Suprapubic skin (tissue), 4 donors: ENCODE data around the gene SLC4A11. TPM values are rescaled to one million over a fixed set of nuclear protein-coding genes. Genes with fewer than 3 reads are reported as not detected.

ENCODE experiments used
- DNase-seq, 2 donors: peaks; one replicate each; pipeline ENCODE4 v3.0.0-alpha.2; 2019; ENCODE audit warnings: low spot score in 2 of 2
- H3K27ac ChIP-seq: fragments of 200-600 bp; sonication (generic); one replicate; pipeline ENCODE4 v1.5.1; 2019
- H3K27me3 ChIP-seq: fragments of 200-600 bp; sonication (generic); one replicate; pipeline ENCODE4 v1.5.1; 2019
- H3K36me3 ChIP-seq: fragments of 200-600 bp; sonication (generic); one replicate; pipeline ENCODE4 v1.5.1; 2019
- H3K4me1 ChIP-seq: fragments of 200-600 bp; sonication (generic); one replicate; pipeline ENCODE4 v1.5.1; 2019
- H3K4me3 ChIP-seq: fragments of 200-600 bp; sonication (generic); one replicate; pipeline ENCODE4 v1.5.1; 2019; ENCODE audit warnings: mild to moderate bottlenecking
- H3K9me3 ChIP-seq: fragments of 200-600 bp; sonication (generic); one replicate; pipeline ENCODE4 v1.5.1; 2019
- EP300 ChIP-seq: sonication (generic); formaldehyde crosslinking; IDR thresholded peaks from one replicate; pipeline ENCODE4 v1.6.1; 2017; ENCODE audit warnings: antibody characterized with exemption
- POLR2A ChIP-seq, 2 donors: fragments of 450-650 bp; IDR thresholded peaks; one replicate each; pipeline ENCODE4 v1.6.1; 2017; ENCODE audit warnings: antibody characterized with exemption in 2 of 2, mild to moderate bottlenecking in 2 of 2, moderate library complexity in 2 of 2
- POLR2AphosphoS5 ChIP-seq, 3 donors: sonication (generic); formaldehyde crosslinking; IDR thresholded peaks; one replicate each; pipeline ENCODE4 v1.6.1; 2017; ENCODE audit warnings: antibody characterized with exemption in 3 of 3
- WGBS: methylation state at CpG from one replicate; pipeline ENCODE4 v1.1.5; 2018; 5-methylcytosine and 5-hydroxymethylcytosine counted together
- total RNA-seq, 4 donors: library from RNA; depleted of rRNA; stranded (reverse); fragments of >200 nt; gene quantifications; one replicate each; pipeline ENCODE4 v1.1.0, GENCODE V29; 2016
- TF ChIP-seq, protein P1 (sequence below), 2 donors: fragments of 200-600 bp in 1 of 2; fragments of 450-650 bp in 1 of 2; sonication (generic) in 1 of 2; IDR thresholded peaks; one replicate each; pipeline ENCODE4 v1.5.1; 2016 to 2019; ENCODE audit warnings: antibody characterized with exemption in 2 of 2, mild to moderate bottlenecking in 1 of 2, moderate library complexity in 1 of 2

SLC4A11 gene
- total RNA-seq, 4 donors from 2014 or later = 9.9 to 26.2 (median 15.3) TPM

DNA sequence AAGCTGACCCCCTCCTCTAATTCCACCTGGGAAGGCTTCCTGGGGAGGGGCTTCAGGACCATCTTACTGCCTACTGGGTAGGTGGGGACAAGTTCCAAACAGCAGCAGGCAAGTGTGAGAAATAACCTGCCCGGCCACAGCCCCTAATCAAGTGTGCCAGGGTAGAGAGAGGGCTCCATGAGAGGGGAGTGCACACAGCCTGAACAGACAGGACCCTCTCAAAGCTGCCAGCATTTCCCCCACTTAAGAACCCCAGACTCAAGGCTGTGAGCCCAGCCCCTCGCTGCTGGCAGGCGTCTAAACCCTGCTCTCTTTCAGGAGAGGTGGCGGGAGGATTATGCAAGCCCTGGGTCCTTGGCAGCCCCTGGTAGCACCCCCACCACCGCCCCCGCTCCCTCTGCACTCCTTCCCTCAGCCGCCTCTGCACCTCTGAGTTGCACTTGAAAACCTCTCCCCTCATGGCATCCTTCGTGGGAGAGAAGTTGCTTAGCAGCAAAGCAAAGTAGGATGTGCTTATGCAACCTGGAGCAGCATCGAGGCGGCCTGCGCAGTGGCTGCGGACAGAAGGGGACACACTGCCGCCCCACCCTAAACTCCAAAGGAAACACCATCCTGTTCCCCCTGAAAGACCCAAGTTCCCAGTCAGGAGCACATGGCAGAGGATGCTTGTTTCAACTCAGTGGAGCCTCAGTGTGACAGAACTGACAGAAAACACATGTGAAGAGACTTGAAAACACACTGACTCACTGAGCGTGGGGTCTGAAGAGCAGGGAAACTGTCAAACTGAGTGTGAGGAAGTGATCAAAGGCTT, 45.0 kb downstream of the SLC4A11 start:
- DNase-seq = no peak
- Histone ChIP-seq H3K27ac (no peak overlapping the region), H3K36me3 (peaks cover 86% of the 10 kb centered on the region), H3K4me3 (no peak overlapping the region), H3K27me3 (no peaks in the 10 kb centered on the region), H3K9me3 (no peaks in the 10 kb centered on the region), H3K4me1 (no peaks in the 10 kb centered on the region)
- TF ChIP-seq POLR2AphosphoS5 (IDR thresholded peaks at IDR 0.05) (no peak), POLR2A (IDR thresholded peaks at IDR 0.05) (no peak), EP300 (no peak)
- TF ChIP-seq, protein P1, sequence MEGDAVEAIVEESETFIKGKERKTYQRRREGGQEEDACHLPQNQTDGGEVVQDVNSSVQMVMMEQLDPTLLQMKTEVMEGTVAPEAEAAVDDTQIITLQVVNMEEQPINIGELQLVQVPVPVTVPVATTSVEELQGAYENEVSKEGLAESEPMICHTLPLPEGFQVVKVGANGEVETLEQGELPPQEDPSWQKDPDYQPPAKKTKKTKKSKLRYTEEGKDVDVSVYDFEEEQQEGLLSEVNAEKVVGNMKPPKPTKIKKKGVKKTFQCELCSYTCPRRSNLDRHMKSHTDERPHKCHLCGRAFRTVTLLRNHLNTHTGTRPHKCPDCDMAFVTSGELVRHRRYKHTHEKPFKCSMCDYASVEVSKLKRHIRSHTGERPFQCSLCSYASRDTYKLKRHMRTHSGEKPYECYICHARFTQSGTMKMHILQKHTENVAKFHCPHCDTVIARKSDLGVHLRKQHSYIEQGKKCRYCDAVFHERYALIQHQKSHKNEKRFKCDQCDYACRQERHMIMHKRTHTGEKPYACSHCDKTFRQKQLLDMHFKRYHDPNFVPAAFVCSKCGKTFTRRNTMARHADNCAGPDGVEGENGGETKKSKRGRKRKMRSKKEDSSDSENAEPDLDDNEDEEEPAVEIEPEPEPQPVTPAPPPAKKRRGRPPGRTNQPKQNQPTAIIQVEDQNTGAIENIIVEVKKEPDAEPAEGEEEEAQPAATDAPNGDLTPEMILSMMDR (IDR thresholded peaks at IDR 0.05) = no peak
- WGBS = 92% methylated on average over 13 of the region's 14 CpGs

DNA sequence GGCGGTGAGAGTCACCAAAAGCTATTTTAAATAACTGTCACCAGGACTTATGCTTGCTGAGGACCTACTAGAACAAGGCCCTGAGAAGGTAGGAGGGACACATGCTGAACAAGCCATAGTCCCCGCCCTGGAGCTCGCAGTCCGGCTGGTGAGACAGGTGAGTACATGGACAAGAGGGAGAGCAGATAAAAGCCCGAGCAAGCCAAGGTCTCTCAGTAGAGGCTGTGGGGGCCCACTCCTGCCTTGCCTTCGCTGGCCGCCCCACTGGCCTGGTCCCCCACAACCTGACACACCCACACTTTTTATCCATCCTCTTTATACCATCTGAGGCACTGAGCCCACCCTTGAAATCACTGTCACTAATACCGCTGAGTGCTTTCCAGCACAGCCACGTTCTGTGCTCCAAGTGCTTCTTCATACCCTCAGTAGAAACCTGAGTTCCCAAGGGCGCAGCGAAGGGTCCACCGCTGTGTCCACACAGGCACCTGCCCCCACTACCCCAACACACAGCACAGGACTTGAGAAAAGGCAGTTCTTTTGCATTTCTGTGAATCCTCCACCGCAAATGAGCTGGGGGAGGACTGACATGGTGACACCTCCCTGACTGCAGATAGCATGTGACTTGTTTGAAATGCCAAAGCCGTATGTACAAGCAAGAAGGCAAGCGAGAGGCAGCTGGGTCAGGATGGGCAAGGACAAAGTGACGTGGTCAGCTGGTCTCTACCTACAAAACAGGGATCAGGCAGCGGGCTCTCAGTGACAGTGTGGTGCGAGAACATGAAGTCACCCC, 46.6 kb downstream of the SLC4A11 start:
- Histone ChIP-seq H3K4me3 (no peak overlapping the region), H3K27me3 (no peaks in the 10 kb centered on the region), H3K27ac (no peak overlapping the region), H3K9me3 (no peaks in the 10 kb centered on the region), H3K36me3 (peaks cover 88% of the 10 kb centered on the region), H3K4me1 (no peaks in the 10 kb centered on the region)
- TF ChIP-seq POLR2AphosphoS5 (IDR thresholded peaks at IDR 0.05) (no peak), EP300 (no peak), POLR2A (IDR thresholded peaks at IDR 0.05) (no peak)
- TF ChIP-seq, protein P1 (IDR thresholded peaks at IDR 0.05) = no peak
- DNase-seq = no peak
- WGBS = 92% methylated on average over 18 of the region's 18 CpGs

DNA sequence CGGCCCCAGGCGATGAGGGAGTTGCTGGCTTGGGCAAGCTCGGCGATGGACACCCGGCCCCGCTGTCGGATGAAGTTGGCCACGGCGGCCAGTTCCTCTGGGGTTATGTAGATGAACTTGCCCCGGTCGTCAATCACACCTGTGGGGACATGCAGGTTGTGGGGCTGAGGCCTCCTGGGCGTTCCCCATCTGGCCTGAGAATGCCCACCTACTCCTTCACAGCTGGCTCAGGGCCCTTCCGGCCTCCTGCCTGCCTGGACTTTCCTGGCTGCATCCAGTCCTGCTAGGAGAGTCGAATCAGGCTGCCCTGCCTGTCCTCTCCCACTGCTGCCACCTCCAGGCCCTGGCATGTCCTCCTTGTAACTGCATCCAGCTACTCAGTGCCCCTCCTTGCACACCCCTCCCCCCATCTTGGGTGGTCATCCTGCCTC, 48.3 kb downstream of the SLC4A11 start:
- 92% methylated on average over 10 of the region's 14 CpGs for WGBS
- no peaks in the 10 kb centered on the region for H3K27me3 ChIP-seq
- no peak for TF ChIP-seq EP300
- TF ChIP-seq, protein P1 (IDR thresholded peaks at IDR 0.05) = no peak
- TF ChIP-seq POLR2A (IDR thresholded peaks at IDR 0.05) = no peak
- no peak for TF ChIP-seq POLR2AphosphoS5 (IDR thresholded peaks at IDR 0.05)
- H3K9me3 ChIP-seq = no peaks in the 10 kb centered on the region
- H3K36me3 ChIP-seq = peaks cover 72% of the 10 kb centered on the region
- H3K27ac ChIP-seq = no peak overlapping the region
- no peak for DNase-seq
- H3K4me1 ChIP-seq = no peaks in the 10 kb centered on the region
- H3K4me3 ChIP-seq = no peak overlapping the region

DNA sequence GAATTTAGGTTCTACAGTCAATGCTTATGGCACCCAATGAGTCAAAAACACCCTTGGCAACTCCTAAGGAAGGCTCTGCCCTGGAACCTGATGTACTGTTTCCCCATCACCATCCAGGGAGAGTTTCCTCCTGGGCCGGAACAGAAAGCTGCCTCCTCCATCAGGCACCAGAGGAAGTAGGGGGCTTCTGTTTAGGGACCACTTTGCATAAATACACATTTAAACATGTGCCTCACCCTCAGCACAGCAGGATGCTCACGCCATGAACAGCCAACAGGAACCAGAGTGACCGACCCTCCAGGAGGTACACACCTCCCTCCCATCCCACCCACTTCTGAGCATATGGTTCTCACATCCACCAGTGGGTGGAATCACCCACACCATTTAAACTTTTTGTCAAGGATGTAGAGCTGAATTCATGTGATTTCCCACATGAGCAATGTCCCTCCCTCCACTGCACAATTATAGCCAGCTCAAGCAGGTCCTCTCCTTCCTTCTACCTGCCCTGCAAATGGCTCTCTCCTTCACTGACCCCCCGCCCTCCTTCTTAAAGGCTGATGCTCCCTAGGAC, 49.3 kb downstream of the SLC4A11 start:
- Histone ChIP-seq H3K9me3 (no peaks in the 10 kb centered on the region), H3K36me3 (peaks cover 62% of the 10 kb centered on the region)
- 90% methylated on average over 4 of the region's 4 CpGs for WGBS

More for the DNA sequence above, 49.3 kb downstream of the SLC4A11 start:
- TF ChIP-seq POLR2AphosphoS5 (IDR thresholded peaks at IDR 0.05) (no peak), EP300 (no peak), POLR2A (IDR thresholded peaks at IDR 0.05) (no peak)
- TF ChIP-seq, protein P1 (IDR thresholded peaks at IDR 0.05) = no peak
- no peak for DNase-seq
- H3K27ac ChIP-seq = no peak overlapping the region
- H3K27me3 ChIP-seq = no peaks in the 10 kb centered on the region
- H3K4me3 ChIP-seq = no peak overlapping the region
- H3K4me1 ChIP-seq = no peaks in the 10 kb centered on the region
